Activated CD8-positive, alpha-beta T cell treated with anti-CD3 and anti-CD28 coated beads for 36 hours (primary cell): Measurements from ENCODE around the gene RYR2. TPM values are rescaled to one million over a fixed set of nuclear protein-coding genes. Genes with fewer than 3 reads are reported as not detected.

ENCODE experiments used
- ATAC-seq: fragments of 200-7000 bp; cut with Tn5 transposase; one replicate; pipeline ENCODE4 v1.10.0; 2021; ENCODE audit warnings: mild to moderate bottlenecking, moderate library complexity
- CTCF ChIA-PET: fragments of 350-600 bp; sonication (Branson Sonifier 250); formaldehyde crosslinking; loops from one replicate; lab custom pipeline; 2021; ENCODE audit warnings: antibody characterized with exemption; lab: Charles Lee
- POLR2A ChIA-PET: fragments of 350-600 bp; sonication (Branson Sonifier 250); formaldehyde crosslinking; loops from one replicate; lab custom pipeline; 2021; ENCODE audit warnings: antibody characterized with exemption; lab: Charles Lee
- DNase-seq: peaks from one replicate; pipeline ENCODE4 v3.0.0-alpha.2; 2020
- H3K27ac Mint-ChIP-seq: one replicate; pipeline ENCODE4 v1.8.0; 2021; ENCODE audit warnings: mild to moderate bottlenecking, mixed read lengths
- H3K27me3 Mint-ChIP-seq: one replicate; pipeline ENCODE4 v1.8.0; 2021; ENCODE audit warnings: mixed read lengths
- H3K36me3 Mint-ChIP-seq: one replicate; pipeline ENCODE4 v1.8.0; 2021; ENCODE audit warnings: low read depth, mixed read lengths
- H3K4me1 Mint-ChIP-seq: one replicate; pipeline ENCODE4 v1.8.0; 2021; ENCODE audit warnings: low read depth, mixed read lengths
- H3K4me3 Mint-ChIP-seq: one replicate; pipeline ENCODE4 v1.8.0; 2021; ENCODE audit warnings: mild to moderate bottlenecking, moderate library complexity, mixed read lengths
- H3K9me3 Mint-ChIP-seq: one replicate; pipeline ENCODE4 v1.8.0; 2021; ENCODE audit warnings: mixed read lengths
- CTCF ChIP-seq: fragments of 200-600 bp; IDR thresholded peaks from one replicate; pipeline ENCODE4 v1.8.0; 2022; ENCODE audit warnings: antibody characterized with exemption, mild to moderate bottlenecking
- intact Hi-C: fragments of 100-400 bp; cut with micrococcal nuclease; formaldehyde crosslinking; loops from one replicate; pipeline ENCODE4 v1.10.0; 2022
- total RNA-seq, 2 experiments: library from RNA; stranded (reverse); gene quantifications; one replicate each; pipeline ENCODE4 v1.2.3, GENCODE V29; 2021

Gene RYR2
- total RNA-seq, 2 experiments from 2014 or later: 0.02 TPM

- intact Hi-C loops: no loop called here
- DNase-seq: no peak
- ChIA-PET CTCF (no interaction called here), POLR2A (no interaction called here)
- no peak for TF ChIP-seq CTCF
- Mint-ChIP-seq H3K4me1 (no peaks in the 10 kb centered on the region), H3K36me3 (no peaks in the 10 kb centered on the region), H3K27ac (no peak overlapping the region), H3K4me3 (no peak overlapping the region), H3K27me3 (no peaks in the 10 kb centered on the region), H3K9me3 (peaks cover 6% of the 10 kb centered on the region)
- no peak for ATAC-seq
Measured at GRCh38 chr1:237638555-237638954, 596.6 kb downstream of the RYR2 start.

DNA sequence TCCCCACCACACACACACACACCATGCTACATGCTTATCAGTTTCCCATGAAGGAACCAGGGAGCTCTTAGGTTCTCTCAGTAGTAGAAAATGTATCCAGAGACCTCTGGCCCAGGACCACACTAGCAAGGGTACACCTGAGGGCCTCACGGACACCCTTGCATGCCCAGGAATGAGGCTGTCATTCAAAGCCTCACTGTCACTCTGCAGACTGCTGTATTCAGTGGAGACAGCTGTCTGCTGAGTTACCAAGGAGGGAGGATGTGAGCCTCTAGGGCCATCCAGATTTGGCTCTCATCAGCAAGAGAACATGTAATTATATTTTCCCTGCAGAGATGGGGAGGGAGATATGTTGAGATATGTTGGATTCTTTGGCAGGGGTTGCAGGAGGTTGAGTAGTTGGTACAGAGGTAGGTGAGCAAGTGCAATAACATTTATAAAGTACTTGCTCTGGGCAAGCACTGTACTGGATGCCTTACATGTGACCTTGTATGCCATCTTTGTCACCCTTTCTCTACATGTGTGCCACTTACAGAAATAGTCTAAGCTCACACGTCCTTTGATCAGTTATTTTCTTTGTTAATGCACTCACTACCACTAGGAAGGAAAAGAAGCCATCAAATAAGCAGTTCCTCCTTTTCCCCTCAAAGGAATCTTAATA, 598.2 kb downstream of the RYR2 start:
- CTCF ChIA-PET: no interaction called here
- H3K36me3 Mint-ChIP-seq: no peaks in the 10 kb centered on the region
- TF ChIP-seq CTCF: no peak
- H3K4me1 Mint-ChIP-seq: no peaks in the 10 kb centered on the region
- peaks cover 2% of the 10 kb centered on the region for H3K9me3 Mint-ChIP-seq
- DNase-seq (no peak), ATAC-seq (no peak)
- intact Hi-C loops: no loop called here
- POLR2A ChIA-PET: no interaction called here
- H3K4me3 Mint-ChIP-seq: no peak overlapping the region
- no peak overlapping the region for H3K27ac Mint-ChIP-seq
- H3K27me3 Mint-ChIP-seq: no peaks in the 10 kb centered on the region

- H3K9me3 Mint-ChIP-seq: peaks cover 2% of the 10 kb centered on the region
- H3K27me3 Mint-ChIP-seq: no peaks in the 10 kb centered on the region
- CTCF ChIA-PET: no interaction called here
- POLR2A ChIA-PET: no interaction called here
- DNase-seq (no peak), ATAC-seq (no peak)
- intact Hi-C loops: no loop called here
- H3K4me3 Mint-ChIP-seq: no peak overlapping the region
- no peak overlapping the region for H3K27ac Mint-ChIP-seq
- TF ChIP-seq CTCF: no peak
- no peaks in the 10 kb centered on the region for H3K36me3 Mint-ChIP-seq
- H3K4me1 Mint-ChIP-seq: no peaks in the 10 kb centered on the region
Measured at GRCh38 chr1:237640966-237641365, 599.0 kb downstream of the RYR2 start.

- TF ChIP-seq CTCF: no peak
- no peak for ATAC-seq
- intact Hi-C loops: no loop called here
- Mint-ChIP-seq H3K27ac (no peak overlapping the region), H3K4me1 (no peaks in the 10 kb centered on the region), H3K9me3 (no peaks in the 10 kb centered on the region), H3K36me3 (no peaks in the 10 kb centered on the region), H3K4me3 (no peak overlapping the region), H3K27me3 (no peaks in the 10 kb centered on the region)
- ChIA-PET CTCF (no interaction called here), POLR2A (no interaction called here)
- DNase-seq: no peak
Measured at GRCh38 chr1:237650809-237651208, 608.8 kb downstream of the RYR2 start.

GRCh38 chr1:237655778-237656177, 613.8 kb downstream of the RYR2 start:
- Mint-ChIP-seq H3K4me3 (no peak overlapping the region), H3K36me3 (no peaks in the 10 kb centered on the region), H3K27ac (no peak overlapping the region), H3K9me3 (no peaks in the 10 kb centered on the region), H3K27me3 (no peaks in the 10 kb centered on the region), H3K4me1 (no peaks in the 10 kb centered on the region)
- ChIA-PET CTCF (no interaction called here), POLR2A (no interaction called here)
- intact Hi-C loops: no loop called here
- no peak for DNase-seq
- ATAC-seq: no peak
- no peak for TF ChIP-seq CTCF
